HG03025 (cell line): ENCODE data around the gene RAB18.
"Not testable (repeated sequence)": the region's sequence is repeated elsewhere in the genome, so short reads cannot be mapped to it uniquely, and the experiment has no call there.

Experiments used
- ATAC-seq: cut with Tn5 transposase; IDR thresholded peaks from one replicate; pipeline ENCODE4 v1.9.1; 2021; ENCODE audit warnings: mild to moderate bottlenecking, moderate library complexity; ENCODE audit not compliant: unreplicated experiment, low FRiP score

RAB18 gene

DNA sequence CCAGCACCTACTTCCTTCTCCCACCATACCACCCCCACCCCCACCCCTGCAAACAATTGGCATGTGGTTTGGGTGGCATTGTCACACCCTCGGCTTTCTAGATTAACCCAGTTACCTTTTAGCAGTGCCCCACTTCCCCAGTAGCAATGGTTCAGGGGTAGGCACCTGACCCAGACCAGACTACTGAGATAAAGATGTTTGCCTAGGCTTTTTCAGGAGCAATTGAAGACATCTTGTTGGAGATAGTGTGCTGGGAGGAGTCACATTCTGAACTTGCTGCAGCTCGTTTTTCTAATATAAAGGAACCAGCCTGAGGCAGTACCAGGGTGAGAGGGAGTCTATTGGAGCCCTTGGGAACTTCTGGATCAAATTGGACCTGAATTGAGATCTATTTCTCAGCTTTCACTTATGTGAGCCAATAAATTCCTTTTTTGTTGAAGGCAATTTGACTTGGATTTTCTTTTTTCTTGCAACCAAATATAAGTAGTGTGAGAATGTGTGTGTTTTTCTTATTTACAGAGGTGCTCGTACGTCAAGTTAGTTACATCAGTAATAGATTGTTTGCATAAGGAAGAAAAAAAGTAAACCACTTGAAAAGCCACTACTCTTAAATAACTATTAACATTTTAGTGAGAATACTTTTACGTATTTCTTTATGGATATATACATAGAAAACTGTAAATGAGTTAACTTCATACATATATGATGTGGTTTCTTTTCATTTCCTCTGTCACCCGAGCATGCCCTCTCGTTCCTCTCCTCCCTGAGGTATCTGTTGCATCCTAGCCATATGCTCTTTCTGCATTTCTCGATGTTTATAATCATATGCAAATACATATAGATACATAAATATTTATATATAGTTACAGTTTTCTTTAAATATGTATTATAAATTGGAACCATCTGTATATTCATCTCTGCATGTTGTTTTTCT is 38.0 kb downstream of the RAB18 start:
- ATAC-seq = no peak

DNA sequence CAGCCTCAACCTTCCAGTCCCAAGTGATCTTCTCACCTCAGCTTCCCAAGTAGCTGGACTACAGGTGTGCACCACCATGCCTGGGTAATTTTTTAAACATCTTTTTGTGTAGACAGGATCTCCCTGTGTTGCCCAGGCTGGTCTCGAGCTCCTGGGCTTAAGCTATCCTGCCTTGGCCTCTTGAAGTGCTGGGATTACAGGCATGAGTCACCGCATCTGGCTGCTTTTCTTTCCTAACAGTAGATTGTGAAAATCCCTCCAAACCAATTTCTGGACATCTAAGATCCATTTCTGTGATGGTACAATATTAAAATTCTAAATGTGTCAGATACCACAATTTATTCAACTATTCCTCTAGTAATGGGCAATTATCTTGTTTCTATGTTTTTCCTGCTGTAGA is 38.7 kb downstream of the RAB18 start:
- ATAC-seq = no peak

DNA sequence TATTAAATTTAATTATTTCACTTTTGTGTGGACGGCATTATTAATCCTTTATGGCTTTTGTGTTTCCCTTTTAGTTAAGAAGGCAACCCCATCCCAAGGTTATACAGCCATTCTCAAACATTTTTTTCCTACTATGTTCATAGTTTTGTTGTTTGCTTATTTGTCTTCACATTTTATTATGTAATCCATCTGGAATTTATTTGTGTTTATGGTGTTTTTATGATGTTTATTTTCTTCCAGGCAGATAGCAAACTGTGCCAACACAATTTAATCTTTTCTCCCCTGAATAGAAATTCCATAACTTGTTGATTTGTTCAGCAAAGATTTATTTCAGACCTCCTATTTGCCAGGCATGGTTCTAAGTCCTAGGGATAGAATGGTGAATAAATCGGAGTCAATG is 42.9 kb downstream of the RAB18 start:
- ATAC-seq = no peak

DNA sequence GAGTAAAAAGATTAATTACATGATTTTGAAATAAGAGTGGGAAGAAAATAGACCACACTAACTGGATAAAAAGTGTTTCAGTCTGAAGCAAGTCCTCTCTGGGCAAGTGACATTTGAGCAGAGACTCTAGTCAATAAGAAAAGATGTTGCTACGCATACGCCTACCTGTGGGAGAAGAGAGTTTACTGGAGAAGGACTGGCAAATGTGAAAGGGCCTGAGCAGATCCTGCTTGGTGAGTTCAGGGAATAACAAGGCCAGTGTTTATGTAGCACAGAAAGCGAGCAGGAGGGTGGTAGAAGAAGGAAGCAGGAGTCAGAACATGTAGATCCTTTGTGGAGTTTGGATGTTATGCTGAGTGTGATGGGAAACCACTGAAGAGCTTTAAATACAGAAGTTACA is 43.4 kb downstream of the RAB18 start:
- no peak for ATAC-seq

- ATAC-seq = no peak
These were observed 46.7 kb downstream of the RAB18 start for GRCh38 chr10:27550823-27551222.

DNA sequence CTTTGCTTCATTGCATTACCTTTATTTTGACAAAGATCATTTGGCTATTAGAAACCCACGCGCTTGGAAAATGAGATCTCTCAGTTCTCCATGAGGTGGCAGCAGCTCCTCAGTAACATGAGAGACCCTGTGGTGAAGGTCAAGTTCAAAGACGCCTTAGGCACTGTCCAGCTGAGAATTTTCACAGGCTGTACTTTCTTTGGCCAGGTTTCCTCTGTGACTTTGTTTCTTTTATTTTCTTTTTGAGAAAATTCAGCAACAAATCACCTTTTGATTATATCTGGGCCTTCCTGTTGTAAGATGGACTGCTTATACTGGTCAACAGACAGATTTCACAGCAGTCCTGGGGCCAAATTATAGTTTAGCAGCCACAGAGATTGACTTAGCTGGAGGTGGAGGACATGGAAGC is 54.5 kb downstream of the RAB18 start:
- no peak for ATAC-seq

DNA sequence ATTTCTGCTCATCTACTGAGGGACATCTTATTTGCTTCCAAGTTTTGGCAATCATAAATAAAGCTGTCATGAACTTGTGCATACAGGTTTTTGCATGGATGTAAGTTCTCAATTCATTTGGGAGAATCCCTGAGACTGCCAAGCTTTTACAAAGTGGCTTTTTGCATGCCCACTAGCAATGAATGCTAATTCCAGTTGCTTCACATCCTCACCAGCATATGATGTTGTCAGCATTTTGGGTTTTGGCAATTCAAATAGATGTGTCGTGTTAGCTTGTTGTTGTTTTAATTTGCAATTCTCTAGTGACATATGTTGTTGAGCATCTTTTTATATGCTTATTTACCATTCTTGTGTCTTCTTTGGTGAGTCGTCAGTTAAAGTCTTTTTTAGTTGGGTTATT is 57.2 kb downstream of the RAB18 start:
- no peak for ATAC-seq

DNA sequence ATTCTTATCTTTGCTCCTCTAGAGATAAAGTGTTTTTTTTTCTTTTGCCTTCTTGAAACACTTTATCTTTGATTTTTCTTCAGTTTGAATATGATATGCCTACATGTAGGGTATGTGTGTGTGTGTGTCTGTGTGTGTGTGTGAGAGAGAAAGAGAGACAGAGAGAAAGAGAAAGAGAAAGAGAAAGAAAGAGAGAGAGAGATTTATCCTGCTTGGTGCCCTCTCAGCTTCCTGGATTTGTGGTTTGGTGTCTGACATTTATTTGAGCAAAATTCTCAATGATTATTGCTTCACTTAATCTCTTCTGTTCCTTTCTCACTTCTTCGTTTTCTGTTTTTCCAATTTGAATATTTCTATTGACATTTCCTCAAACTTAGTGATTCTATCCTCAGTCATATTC is 60.3 kb downstream of the RAB18 start:
- no peak for ATAC-seq

- no peak for ATAC-seq
These were observed 60.8 kb downstream of the RAB18 start for GRCh38 chr10:27564880-27565279.

DNA sequence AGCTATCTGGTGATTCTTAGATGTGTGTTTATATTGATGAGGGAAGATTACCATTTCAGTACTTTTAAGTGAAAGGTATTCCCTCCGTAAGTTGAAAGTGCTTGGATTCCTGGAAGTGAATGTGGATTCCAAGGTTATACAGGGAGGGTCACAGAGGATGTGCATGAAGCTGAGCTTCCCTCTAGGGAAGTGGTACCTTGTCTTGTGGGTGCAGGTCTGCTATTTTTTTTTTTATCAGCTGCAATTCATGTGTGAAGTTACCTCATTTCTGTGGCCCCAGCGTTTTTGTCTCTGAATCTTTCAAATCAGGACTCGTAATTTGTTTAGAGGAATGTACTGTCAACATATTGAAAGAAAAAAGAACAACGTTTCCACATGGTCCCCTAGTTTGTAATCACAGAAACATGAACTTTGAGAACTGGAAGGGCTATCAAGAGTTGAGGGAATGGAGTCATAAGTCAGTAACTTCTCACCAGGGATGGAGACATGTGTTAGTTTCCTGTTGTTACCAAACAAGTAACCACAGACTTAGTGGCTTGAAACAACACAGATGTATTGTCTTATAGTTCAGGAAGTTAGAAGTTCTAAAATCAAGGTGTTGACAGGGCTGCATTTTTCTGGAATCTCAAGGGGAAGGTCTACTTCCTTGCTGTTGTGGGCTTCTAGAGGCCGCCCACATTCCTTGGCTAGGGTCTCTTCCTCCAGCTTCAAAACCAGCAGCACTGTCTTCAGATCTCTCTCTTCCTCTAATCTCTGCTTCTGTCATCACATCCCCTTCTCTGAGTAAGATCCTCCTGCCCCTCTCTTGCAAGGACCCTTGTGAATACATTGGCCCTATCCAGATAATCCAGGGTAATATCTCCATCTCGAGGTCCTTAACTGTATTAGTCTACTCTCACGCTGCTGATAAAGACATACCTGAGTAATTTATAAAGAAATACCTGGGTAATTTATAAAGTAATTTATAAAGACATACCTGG is 64.4 kb downstream of the RAB18 start:
- no peak for ATAC-seq

- no peak for ATAC-seq
These were observed 65.8 kb downstream of the RAB18 start for GRCh38 chr10:27569946-27570345.

- not testable (repeated sequence) for ATAC-seq
These were observed 72.9 kb downstream of the RAB18 start for GRCh38 chr10:27577038-27577437.

GRCh38 chr10:27578316-27578715 is 74.2 kb downstream of the RAB18 start:
- ATAC-seq = no peak

DNA sequence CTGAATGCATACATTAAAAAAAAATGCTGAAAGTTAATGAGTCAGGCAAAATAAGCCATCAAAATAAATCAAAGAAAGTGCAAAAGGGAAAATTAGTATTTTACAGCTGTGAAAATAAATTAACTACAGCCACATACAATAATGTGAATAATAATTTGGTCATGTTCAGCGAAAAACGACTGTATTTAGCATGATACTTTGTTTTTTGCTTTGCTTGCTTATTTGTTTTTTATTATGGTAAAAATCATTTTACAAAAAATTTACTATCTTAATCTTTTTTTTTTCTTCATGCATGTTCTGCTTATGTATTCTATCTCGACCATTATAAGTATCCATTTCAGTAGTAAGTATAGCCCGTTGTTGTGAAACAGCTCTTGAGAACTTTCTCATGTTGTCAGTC is 77.1 kb downstream of the RAB18 start:
- no peak for ATAC-seq

DNA sequence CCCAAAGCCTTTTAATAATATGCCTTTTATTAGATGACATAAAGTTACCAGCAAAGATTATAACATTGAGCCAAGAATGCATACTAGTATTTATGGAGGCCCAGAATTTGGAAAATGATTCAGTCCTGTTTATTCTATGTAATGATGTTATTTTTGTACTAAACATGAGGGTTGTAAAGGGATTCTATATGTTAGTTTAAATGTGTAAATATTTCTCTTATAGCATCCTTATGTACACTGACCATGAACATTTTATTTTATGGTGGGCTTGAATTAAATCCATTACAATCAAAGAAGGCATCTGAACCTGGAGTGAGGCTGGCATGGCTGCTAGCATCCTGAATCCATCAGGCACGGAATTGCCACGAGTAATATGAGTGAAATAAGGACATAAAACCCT is 80.2 kb downstream of the RAB18 start:
- no peak for ATAC-seq
